Neuronal stem cell (in vitro differentiated cells): ENCODE data around the gene DLX6.
A peak's percentile ranks its signal among the peaks of the same experiment; 100 is the strongest.

ENCODE experiments used
- DNase-seq: peaks from one replicate; pipeline ENCODE4 v3.0.0-alpha.2; 2013; ENCODE audit warnings: low spot score
- H2AFZ ChIP-seq: one replicate; pipeline ENCODE4 v1.6.1; 2013; ENCODE audit warnings: mild to moderate bottlenecking, low read length, inconsistent platforms
- H2AK5ac ChIP-seq: 2 replicates; pipeline ENCODE4 v1.6.1; 2013; ENCODE audit warnings: low read depth, mild to moderate bottlenecking, inconsistent platforms, low read length, moderate library complexity, mixed read lengths
- H2BK120ac ChIP-seq: 2 replicates; pipeline ENCODE4 v1.6.1; 2013; ENCODE audit warnings: low read depth, mild to moderate bottlenecking, inconsistent platforms, low read length, moderate library complexity, mixed read lengths
- H2BK12ac ChIP-seq: one replicate; pipeline ENCODE4 v1.6.1; 2013; ENCODE audit warnings: low read length, inconsistent platforms
- H2BK15ac ChIP-seq: 2 replicates; pipeline ENCODE4 v1.6.1; 2013; ENCODE audit warnings: mild to moderate bottlenecking, low read length, inconsistent platforms, mixed read lengths
- H2BK5ac ChIP-seq: one replicate; pipeline ENCODE4 v1.6.1; 2013; ENCODE audit warnings: inconsistent platforms, mild to moderate bottlenecking, low read length, moderate library complexity
- H3K14ac ChIP-seq: one replicate; pipeline ENCODE4 v1.6.1; 2013; ENCODE audit warnings: low read length, inconsistent platforms
- H3K18ac ChIP-seq: 2 replicates; pipeline ENCODE4 v1.6.1; 2013; ENCODE audit warnings: low read length, inconsistent platforms
- H3K23ac ChIP-seq: 2 replicates; pipeline ENCODE4 v1.6.1; 2013; ENCODE audit warnings: low read depth, mild to moderate bottlenecking, mixed read lengths, low read length, inconsistent platforms; ENCODE audit not compliant: poor library complexity
- H3K27ac ChIP-seq: replicated peaks from 3 replicates; pipeline ENCODE4 v1.5.1; 2013; ENCODE audit warnings: low read length, inconsistent platforms
- H3K27me3 ChIP-seq, 3 experiments: 2 replicates each; pipeline ENCODE4 v1.6.1; 2013; ENCODE audit warnings: low read length in 3 of 3, mild to moderate bottlenecking in 2 of 3, inconsistent platforms in 1 of 3, low read depth in 1 of 3, mixed read lengths in 1 of 3, moderate library complexity in 1 of 3; ENCODE audit not compliant: control insufficient read depth in 3 of 3, insufficient read depth in 3 of 3
- H3K36me3 ChIP-seq, 2 donors: replicated peaks in 1 of 2; 2 replicates each; pipeline ENCODE4 v1.6.1; 2013; ENCODE audit warnings: low read length in 2 of 2; ENCODE audit not compliant: control insufficient read depth in 2 of 2, insufficient read depth in 2 of 2
- H3K4ac ChIP-seq: 2 replicates; pipeline ENCODE4 v1.6.1; 2013; ENCODE audit warnings: inconsistent platforms, mild to moderate bottlenecking, low read length, moderate library complexity
- H3K4me1 ChIP-seq, 2 donors: 1 replicate in 1 of 2; 2 replicates in 1 of 2; pipeline ENCODE4 v1.6.1; 2013; ENCODE audit warnings: low read length in 2 of 2, low read depth in 1 of 2; ENCODE audit not compliant: control insufficient read depth in 2 of 2, insufficient read depth in 1 of 2
- H3K4me2 ChIP-seq: one replicate; pipeline ENCODE4 v1.6.1; 2013; ENCODE audit warnings: mild to moderate bottlenecking, low read length, inconsistent platforms; ENCODE audit not compliant: insufficient read depth, poor library complexity, severe bottlenecking
- H3K4me3 ChIP-seq, 2 donors: 2 replicates each; pipeline ENCODE4 v1.5.1; 2013; ENCODE audit warnings: low read length in 2 of 2, mild to moderate bottlenecking in 2 of 2, inconsistent platforms in 1 of 2, moderate library complexity in 1 of 2
- H3K79me1 ChIP-seq: one replicate; pipeline ENCODE4 v1.6.1; 2013; ENCODE audit warnings: low read depth, mild to moderate bottlenecking, inconsistent platforms, low read length, moderate library complexity
- H3K9ac ChIP-seq: one replicate; pipeline ENCODE4 v1.6.1; 2013; ENCODE audit warnings: mild to moderate bottlenecking, low read depth, low read length, inconsistent platforms; ENCODE audit not compliant: poor library complexity
- H3K9me3 ChIP-seq, 2 donors: replicated peaks in 1 of 2; 2 replicates each; pipeline versions ENCODE3 to v1.6.1; 2013; ENCODE audit warnings: low read length in 2 of 2, mild to moderate bottlenecking in 2 of 2, inconsistent platforms in 1 of 2, low read depth in 1 of 2, mixed read lengths in 1 of 2, moderate library complexity in 1 of 2; ENCODE audit not compliant: control insufficient read depth in 2 of 2, insufficient read depth in 1 of 2
- H4K8ac ChIP-seq: one replicate; pipeline ENCODE4 v1.6.1; 2013; ENCODE audit warnings: low read depth, mild to moderate bottlenecking, inconsistent platforms, low read length, moderate library complexity
- H4K91ac ChIP-seq: one replicate; pipeline ENCODE4 v1.6.1; 2013; ENCODE audit warnings: low read length, low read depth, mild to moderate bottlenecking, inconsistent platforms; ENCODE audit not compliant: poor library complexity
- WGBS, 2 donors: extraction: QIAGEN DNeasy Blood & Tissue Kit; methylation state at CpG; one replicate each; pipeline ENCODE4 v1.1.7; 2013; ENCODE audit warnings: missing lambda C conversion rate in 2 of 2, mixed read lengths in 1 of 2; ENCODE audit not compliant: insufficient read length in 2 of 2, insufficient replicate concordance in 1 of 2; ENCODE audit errors: extremely low coverage in 2 of 2; 5-methylcytosine and 5-hydroxymethylcytosine counted together

The DLX6 gene

GRCh38 chr7:97007583-97007861 lies 2.2 kb downstream of the DLX6 start:
- no peak overlapping the region for H2BK12ac ChIP-seq
- H3K4ac ChIP-seq, result no peak overlapping the region
- no peak overlapping the region for H3K9ac ChIP-seq
- H3K27ac ChIP-seq, result no peak overlapping the region
- no peak overlapping the region for H4K8ac ChIP-seq
- no peak overlapping the region for H2AK5ac ChIP-seq
- no peak overlapping the region for H2BK15ac ChIP-seq
- no peak overlapping the region for H2AFZ ChIP-seq
- H3K4me1 ChIP-seq, result peaks cover 0 to 8% of the 10 kb centered on the region in 2 donors
- peaks cover 0 to 3% of the 10 kb centered on the region in 2 donors for H3K9me3 ChIP-seq
- H3K79me1 ChIP-seq, result no peaks in the 10 kb centered on the region
- no peak overlapping the region for H3K4me2 ChIP-seq
- no peak for DNase-seq
- no peak overlapping the region for H3K4me3 ChIP-seq
- H3K14ac ChIP-seq, result peak overlapping the region; percentile 65
- no peak overlapping the region for H3K18ac ChIP-seq
- no peaks in the 10 kb centered on the region for H3K36me3 ChIP-seq
- no peak overlapping the region for H2BK5ac ChIP-seq
- no peak overlapping the region for H4K91ac ChIP-seq
- WGBS, 2 donors, result no CpG with 5 or more reads among the region's 8 CpGs
- H3K23ac ChIP-seq, result no peak overlapping the region
- peaks cover 33 to 92% (median 80%) of the 10 kb centered on the region in 3 experiments for H3K27me3 ChIP-seq
- no peak overlapping the region for H2BK120ac ChIP-seq

DNA sequence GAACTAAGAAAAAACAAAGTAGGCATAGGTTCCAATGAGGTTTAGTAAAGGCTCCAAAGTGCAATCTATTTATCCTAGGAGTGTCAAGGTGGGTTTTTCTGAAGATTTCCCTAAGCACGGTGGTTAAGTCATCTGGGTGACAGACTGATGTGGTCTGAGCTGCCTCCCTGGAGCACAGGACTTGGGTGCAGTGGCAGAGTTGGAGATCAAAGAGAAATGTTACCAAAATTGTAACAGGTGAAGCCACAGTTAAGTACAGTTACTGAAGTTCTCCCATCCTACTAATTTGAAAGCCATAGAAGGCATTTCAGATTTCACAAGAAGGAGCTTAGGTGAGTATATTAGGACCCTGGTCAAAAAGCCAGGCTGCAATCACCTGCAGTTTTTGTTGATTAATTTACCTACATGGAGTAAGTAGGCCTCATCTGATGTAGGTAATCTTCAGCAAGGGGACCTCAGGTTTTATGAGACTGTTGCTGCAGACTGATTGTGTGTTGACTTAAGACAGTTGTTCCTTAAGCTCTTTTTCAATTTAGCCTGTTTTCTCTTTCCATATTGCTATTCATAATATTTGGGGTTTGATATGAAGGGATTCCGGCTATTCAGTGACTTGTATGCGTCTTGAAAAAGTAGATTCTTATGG lies 3.0 kb downstream of the DLX6 start:
- H3K79me1 ChIP-seq, result no peaks in the 10 kb centered on the region
- H3K27me3 ChIP-seq, result peaks cover 27 to 92% (median 80%) of the 10 kb centered on the region in 3 experiments
- peaks cover 0 to 8% of the 10 kb centered on the region in 2 donors for H3K4me1 ChIP-seq
- no peak overlapping the region for H2BK120ac ChIP-seq
- no peak overlapping the region for H2BK5ac ChIP-seq
- no peak overlapping the region for H2AK5ac ChIP-seq
- H3K23ac ChIP-seq, result no peak overlapping the region
- H2BK12ac ChIP-seq, result no peak overlapping the region
- H4K91ac ChIP-seq, result no peak overlapping the region
- H2AFZ ChIP-seq, result no peak overlapping the region
- no peak overlapping the region for H3K14ac ChIP-seq
- H2BK15ac ChIP-seq, result no peak overlapping the region
- H4K8ac ChIP-seq, result no peak overlapping the region
- DNase-seq, result no peak
- no peak overlapping the region for H3K27ac ChIP-seq
- H3K9ac ChIP-seq, result no peak overlapping the region
- no peak overlapping the region for H3K4me2 ChIP-seq
- H3K36me3 ChIP-seq, result no peaks in the 10 kb centered on the region
- no CpG with 5 or more reads among the region's 3 CpGs for WGBS, 2 donors
- H3K4ac ChIP-seq, result no peak overlapping the region
- no peak overlapping the region for H3K18ac ChIP-seq
- H3K4me3 ChIP-seq, result no peak overlapping the region
- peaks cover 0 to 3% of the 10 kb centered on the region in 2 donors for H3K9me3 ChIP-seq

- no peak overlapping the region for H3K4me2 ChIP-seq
- no peak overlapping the region for H3K23ac ChIP-seq
- no peak overlapping the region for H3K9ac ChIP-seq
- H2BK12ac ChIP-seq, result no peak overlapping the region
- peaks cover 0 to 3% of the 10 kb centered on the region in 2 donors for H3K9me3 ChIP-seq
- no peak overlapping the region for H2AFZ ChIP-seq
- H2BK120ac ChIP-seq, result no peak overlapping the region
- no CpG with 5 or more reads among the region's 18 CpGs for WGBS, 2 donors
- no peaks in the 10 kb centered on the region for H3K79me1 ChIP-seq
- peak; percentile 14 for DNase-seq
- H3K14ac ChIP-seq, result no peak overlapping the region
- no peak overlapping the region for H2BK5ac ChIP-seq
- no peak overlapping the region for H4K91ac ChIP-seq
- no peak overlapping the region for H3K4ac ChIP-seq
- no peak overlapping the region for H3K4me3 ChIP-seq
- no peak overlapping the region for H3K18ac ChIP-seq
- peaks cover 0 to 7% of the 10 kb centered on the region in 2 donors for H3K4me1 ChIP-seq
- no peaks in the 10 kb centered on the region for H3K36me3 ChIP-seq
- H3K27ac ChIP-seq, result no peak overlapping the region
- H2AK5ac ChIP-seq, result no peak overlapping the region
- no peak overlapping the region for H2BK15ac ChIP-seq
- H3K27me3 ChIP-seq, result peaks cover 23 to 92% (median 83%) of the 10 kb centered on the region in 3 experiments
- H4K8ac ChIP-seq, result no peak overlapping the region
Observed at GRCh38 chr7:97009753-97010732, 4.7 kb downstream of the DLX6 start.

DNA sequence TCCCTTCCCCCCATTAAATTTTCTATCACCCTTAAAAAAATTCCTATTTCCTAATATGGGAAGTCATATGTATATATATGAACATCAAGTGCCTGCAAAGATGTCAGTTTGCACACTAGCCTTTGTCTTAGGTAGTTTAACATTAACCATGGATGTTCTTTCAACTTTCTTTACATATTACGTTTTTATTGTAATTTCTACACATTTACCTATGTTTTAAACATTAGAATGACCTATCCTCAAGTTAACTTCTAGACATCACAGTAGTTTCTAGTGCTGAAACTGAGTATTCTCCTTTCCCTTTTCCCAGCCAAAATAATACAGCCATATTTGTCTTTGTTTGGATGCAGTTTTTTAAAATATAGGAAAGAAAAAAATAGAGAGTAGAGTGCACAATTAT lies 5.8 kb downstream of the DLX6 start:
- Histone ChIP-seq H3K9me3 (peaks cover 0 to 3% of the 10 kb centered on the region in 2 donors), H3K23ac (no peak overlapping the region), H4K8ac (no peak overlapping the region), H2BK5ac (no peak overlapping the region), H2BK12ac (no peak overlapping the region), H3K27ac (no peak overlapping the region), H3K79me1 (no peaks in the 10 kb centered on the region), H3K4ac (no peak overlapping the region), H3K4me3 (no peak overlapping the region), H3K14ac (no peak overlapping the region), H3K27me3 (peaks cover 30 to 98% (median 92%) of the 10 kb centered on the region in 3 experiments), H3K4me1 (peaks cover 0 to 6% of the 10 kb centered on the region in 2 donors), H3K36me3 (no peaks in the 10 kb centered on the region), H3K18ac (no peak overlapping the region), H2BK120ac (no peak overlapping the region), H2BK15ac (no peak overlapping the region), H2AK5ac (no peak overlapping the region), H4K91ac (no peak overlapping the region), H2AFZ (no peak overlapping the region), H3K4me2 (no peak overlapping the region), H3K9ac (no peak overlapping the region)
- WGBS, 2 donors, result no CpG with 5 or more reads among the region's 1 CpG
- no peak for DNase-seq
